HCT116 (cell line): Measurements from ENCODE around the gene NUDT4.
"Not testable (repeated sequence)": the region's sequence is repeated elsewhere in the genome, so short reads cannot be mapped to it uniquely, and the experiment has no call there.

Experiments
- CTCF ChIP-seq, 3 experiments: fragments of 200-600 bp in 1 of 3; sonication (generic) in 1 of 3; IDR thresholded peaks in 2 of 3; conservative IDR thresholded peaks in 1 of 3; 2 replicates each; pipeline ENCODE4 v1.5.1; 2012 to 2017; ENCODE audit warnings: low read depth in 2 of 3, low read length in 2 of 3, antibody characterized with exemption in 1 of 3, borderline replicate concordance in 1 of 3, control low read depth in 1 of 3, mild to moderate bottlenecking in 1 of 3, mixed read lengths in 1 of 3, mixed run types in 1 of 3, moderate library complexity in 1 of 3; ENCODE audit not compliant: insufficient read depth in 1 of 3
- EGR1 ChIP-seq: IDR thresholded peaks from 2 replicates; pipeline ENCODE4 v1.6.1; 2012; ENCODE audit warnings: low read depth
- JUND ChIP-seq: IDR thresholded peaks from 2 replicates; pipeline ENCODE4 v1.6.1; 2012
- POLR2A ChIP-seq: IDR thresholded peaks from 2 replicates; pipeline ENCODE4 v1.7.0; 2011; ENCODE audit warnings: borderline replicate concordance; ENCODE audit not compliant: insufficient read depth, insufficient read length; ENCODE audit errors: extremely low read depth
- POLR2AphosphoS5 ChIP-seq: IDR thresholded peaks from 2 replicates; pipeline ENCODE4 v1.6.1; 2011; ENCODE audit warnings: mild to moderate bottlenecking, low read depth, low read length, moderate library complexity
- RAD21 ChIP-seq: IDR thresholded peaks from 2 replicates; pipeline ENCODE4 v1.6.1; 2012; ENCODE audit warnings: low read depth, mild to moderate bottlenecking
- REST ChIP-seq: IDR thresholded peaks from 2 replicates; pipeline ENCODE4 v1.6.1; 2012; ENCODE audit warnings: low read depth
- SIN3A ChIP-seq: IDR thresholded peaks from 2 replicates; pipeline ENCODE4 v1.6.1; 2012; ENCODE audit warnings: low read depth
- SRF ChIP-seq: IDR thresholded peaks from 2 replicates; pipeline ENCODE4 v1.6.1; 2012; ENCODE audit warnings: low read depth
- YY1 ChIP-seq: IDR thresholded peaks from 2 replicates; pipeline ENCODE4 v1.6.1; 2011; ENCODE audit warnings: low read length, low read depth, moderate library complexity, mild to moderate bottlenecking; ENCODE audit not compliant: insufficient replicate concordance; ENCODE audit errors: extremely low read depth
- ZFX ChIP-seq: fragments of 450-650 bp; IDR thresholded peaks from 2 replicates; pipeline ENCODE4 v1.6.1; 2017

- not testable (repeated sequence) for TF ChIP-seq RAD21; REST; CTCF (IDR thresholded peaks at IDR 0.05 in 2 of 3, conservative IDR thresholded peaks at IDR 0.05 in 1 of 3; ENCODE audit: borderline replicate concordance in 1 of 3, insufficient read depth in 1 of 3, low read depth in 2 of 3, low read length in 2 of 3); SRF; POLR2AphosphoS5; ZFX; JUND; EGR1; POLR2A; SIN3A; YY1
Measured at GRCh38 chr12:93381976-93382437, 4.3 kb downstream of the NUDT4 start.
